Medulla oblongata (tissue), 1 donor: ENCODE results near the gene TCF4.
"Not testable (repeated sequence)": the region's sequence is repeated elsewhere in the genome, so short reads cannot be mapped to it uniquely, and the experiment has no call there.

Experiments used
- DNase-seq: peaks from one replicate; pipeline ENCODE4 v3.0.0-alpha.2; 2015; ENCODE audit errors: extremely low spot score

The TCF4 gene

GRCh38 chr18:55475916-55476315 is 112.1 kb downstream of the TCF4 start:
- DNase-seq = no peak

- no peak for DNase-seq
Measured at GRCh38 chr18:55475467-55475866, 112.5 kb downstream of the TCF4 start.

GRCh38 chr18:55473560-55473959 is 114.4 kb downstream of the TCF4 start:
- DNase-seq = no peak

- no peak for DNase-seq
Measured at GRCh38 chr18:55473058-55473457, 114.9 kb downstream of the TCF4 start.

- DNase-seq = no peak
Measured at GRCh38 chr18:55470826-55471225, 117.2 kb downstream of the TCF4 start.

- DNase-seq = not testable (repeated sequence)
Measured at GRCh38 chr18:55469134-55469533, 118.9 kb downstream of the TCF4 start.

GRCh38 chr18:55466789-55467188 is 121.2 kb downstream of the TCF4 start:
- DNase-seq = no peak

GRCh38 chr18:55465313-55465712 is 122.7 kb downstream of the TCF4 start:
- no peak for DNase-seq

- DNase-seq = no peak
Measured at GRCh38 chr18:55464581-55464980, 123.4 kb downstream of the TCF4 start.

- DNase-seq = no peak
Measured at GRCh38 chr18:55462652-55463051, 125.3 kb downstream of the TCF4 start.

GRCh38 chr18:55461848-55462247 is 126.1 kb downstream of the TCF4 start:
- no peak for DNase-seq

- DNase-seq = peak; percentile 78
Measured at GRCh38 chr18:55458456-55459203, 129.4 kb downstream of the TCF4 start.

GRCh38 chr18:55457028-55457427 is 131.0 kb downstream of the TCF4 start:
- no peak for DNase-seq

GRCh38 chr18:55455938-55456337 is 132.1 kb downstream of the TCF4 start:
- no peak for DNase-seq

GRCh38 chr18:55453186-55453585 is 134.8 kb downstream of the TCF4 start:
- DNase-seq = no peak

- peak; percentile 53 for DNase-seq
Measured at GRCh38 chr18:55452123-55452611, 135.8 kb downstream of the TCF4 start.

- no peak for DNase-seq
Measured at GRCh38 chr18:55449412-55450140, 138.4 kb downstream of the TCF4 start.

- DNase-seq = no peak
Measured at GRCh38 chr18:55448420-55448819, 139.6 kb downstream of the TCF4 start.

- no peak for DNase-seq
Measured at GRCh38 chr18:55447672-55448018, 140.3 kb downstream of the TCF4 start.

- no peak for DNase-seq
Measured at GRCh38 chr18:55446996-55447671, 140.9 kb downstream of the TCF4 start.

GRCh38 chr18:55444536-55444935 is 143.5 kb downstream of the TCF4 start:
- DNase-seq = no peak

- no peak for DNase-seq
Measured at GRCh38 chr18:55443776-55444175, 144.2 kb downstream of the TCF4 start.

GRCh38 chr18:55442561-55442960 is 145.4 kb downstream of the TCF4 start:
- no peak for DNase-seq
